DOHH2 (cell line): ENCODE measurements around the gene FKBP1A.

ENCODE experiments used
- H3F3A ChIP-seq: fragments of 200-600 bp; sonication (generic), shearing (Covaris generic); 2 replicates; pipeline ENCODE4 v1.6.0; 2016; ENCODE audit warnings: antibody characterized with exemption, mild to moderate bottlenecking; ENCODE audit not compliant: control insufficient read depth, insufficient read depth
- H3K27ac ChIP-seq: fragments of 200-600 bp; sonication (generic); 2 replicates; pipeline ENCODE4 v1.5.1; 2014; ENCODE audit warnings: low read depth, mild to moderate bottlenecking, low read length, moderate library complexity
- H3K27me3 ChIP-seq: fragments of 200-600 bp; sonication (generic); 2 replicates; pipeline ENCODE4 v1.6.1; 2014; ENCODE audit warnings: mild to moderate bottlenecking, low read length, mixed read lengths; ENCODE audit not compliant: control insufficient read depth
- H3K36me3 ChIP-seq: fragments of 200-600 bp; sonication (generic); 2 replicates; pipeline ENCODE4 v1.6.1; 2014; ENCODE audit warnings: mild to moderate bottlenecking, low read length, moderate library complexity, mixed read lengths; ENCODE audit not compliant: control insufficient read depth
- H3K4me1 ChIP-seq: fragments of 200-600 bp; sonication (generic); 2 replicates; pipeline ENCODE4 v1.6.1; 2014; ENCODE audit warnings: mild to moderate bottlenecking, low read length, mixed read lengths; ENCODE audit not compliant: control insufficient read depth
- H3K4me2 ChIP-seq: fragments of 200-600 bp; sonication (generic); 2 replicates; pipeline ENCODE4 v1.6.0; 2014; ENCODE audit warnings: mild to moderate bottlenecking, low read length, moderate library complexity
- H3K4me3 ChIP-seq: fragments of 200-600 bp; sonication (generic); 2 replicates; pipeline ENCODE4 v1.5.1; 2014; ENCODE audit warnings: mild to moderate bottlenecking, low read length, mixed read lengths
- H3K79me2 ChIP-seq: fragments of 200-600 bp; sonication (generic); 2 replicates; pipeline ENCODE4 v1.6.1; 2014; ENCODE audit warnings: mild to moderate bottlenecking, low read length, mixed read lengths; ENCODE audit not compliant: control insufficient read depth
- H3K9me2 ChIP-seq: fragments of 200-600 bp; sonication (generic); replicated peaks from 2 replicates; pipeline ENCODE4 v1.6.1; 2014; ENCODE audit warnings: mild to moderate bottlenecking, low read length, mixed read lengths; ENCODE audit not compliant: control insufficient read depth
- H3K9me3 ChIP-seq: fragments of 200-600 bp; sonication (generic); 2 replicates; pipeline ENCODE4 v1.6.1; 2014; ENCODE audit warnings: antibody characterized with exemption, low read length, mixed read lengths; ENCODE audit not compliant: control insufficient read depth, insufficient read depth
- H4K20me1 ChIP-seq: fragments of 200-600 bp; sonication (generic); 2 replicates; pipeline ENCODE4 v1.6.0; 2014; ENCODE audit warnings: low read depth, mild to moderate bottlenecking, antibody characterized with exemption, low read length, moderate library complexity; ENCODE audit not compliant: control insufficient read depth, insufficient read depth
- EZH2phosphoT487 ChIP-seq: fragments of 200-600 bp; sonication (generic); IDR thresholded peaks from 2 replicates; pipeline ENCODE4 v1.6.1; 2017; ENCODE audit warnings: borderline replicate concordance, mild to moderate bottlenecking, antibody characterized with exemption, low read length, moderate library complexity, mixed read lengths
- TF ChIP-seq, protein P1 (sequence below): fragments of 200-600 bp; sonication (generic); IDR thresholded peaks from one replicate; pipeline ENCODE4 v1.5.1; 2014; ENCODE audit warnings: antibody characterized with exemption, mild to moderate bottlenecking, low read depth, low read length; ENCODE audit not compliant: poor library complexity, severe bottlenecking

The FKBP1A gene

DNA sequence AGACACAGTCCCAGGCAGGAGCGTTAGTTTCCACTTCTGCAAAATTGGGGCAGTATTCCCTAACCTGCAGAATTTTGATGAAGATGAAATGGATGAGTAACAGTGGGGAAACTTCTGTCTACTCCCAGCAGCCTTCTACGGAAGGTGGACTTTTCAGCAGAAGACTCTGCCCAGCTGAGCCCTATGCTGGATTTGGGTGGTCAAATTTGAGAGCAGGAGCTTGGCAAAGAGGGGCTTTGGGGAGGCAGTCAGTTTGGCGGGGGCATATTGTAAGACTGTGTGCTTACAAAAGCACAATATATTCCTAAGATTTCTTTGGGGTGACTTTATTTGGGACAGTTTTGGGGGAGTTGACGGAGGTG, 58.5 kb downstream of the FKBP1A start:
- no peaks in the 10 kb centered on the region for H3K9me3 ChIP-seq
- H4K20me1 ChIP-seq: no peaks in the 10 kb centered on the region
- TF ChIP-seq EZH2phosphoT487: no peak
- TF ChIP-seq, protein P1, sequence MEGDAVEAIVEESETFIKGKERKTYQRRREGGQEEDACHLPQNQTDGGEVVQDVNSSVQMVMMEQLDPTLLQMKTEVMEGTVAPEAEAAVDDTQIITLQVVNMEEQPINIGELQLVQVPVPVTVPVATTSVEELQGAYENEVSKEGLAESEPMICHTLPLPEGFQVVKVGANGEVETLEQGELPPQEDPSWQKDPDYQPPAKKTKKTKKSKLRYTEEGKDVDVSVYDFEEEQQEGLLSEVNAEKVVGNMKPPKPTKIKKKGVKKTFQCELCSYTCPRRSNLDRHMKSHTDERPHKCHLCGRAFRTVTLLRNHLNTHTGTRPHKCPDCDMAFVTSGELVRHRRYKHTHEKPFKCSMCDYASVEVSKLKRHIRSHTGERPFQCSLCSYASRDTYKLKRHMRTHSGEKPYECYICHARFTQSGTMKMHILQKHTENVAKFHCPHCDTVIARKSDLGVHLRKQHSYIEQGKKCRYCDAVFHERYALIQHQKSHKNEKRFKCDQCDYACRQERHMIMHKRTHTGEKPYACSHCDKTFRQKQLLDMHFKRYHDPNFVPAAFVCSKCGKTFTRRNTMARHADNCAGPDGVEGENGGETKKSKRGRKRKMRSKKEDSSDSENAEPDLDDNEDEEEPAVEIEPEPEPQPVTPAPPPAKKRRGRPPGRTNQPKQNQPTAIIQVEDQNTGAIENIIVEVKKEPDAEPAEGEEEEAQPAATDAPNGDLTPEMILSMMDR: no peak
- no peaks in the 10 kb centered on the region for H3F3A ChIP-seq
- H3K4me3 ChIP-seq: no peak overlapping the region
- peaks cover 14% of the 10 kb centered on the region for H3K4me1 ChIP-seq
- H3K79me2 ChIP-seq: peaks cover 35% of the 10 kb centered on the region
- H3K9me2 ChIP-seq: no peaks in the 10 kb centered on the region
- no peak overlapping the region for H3K4me2 ChIP-seq
- peaks cover 23% of the 10 kb centered on the region for H3K36me3 ChIP-seq
- no peaks in the 10 kb centered on the region for H3K27me3 ChIP-seq
- H3K27ac ChIP-seq: no peak overlapping the region

DNA sequence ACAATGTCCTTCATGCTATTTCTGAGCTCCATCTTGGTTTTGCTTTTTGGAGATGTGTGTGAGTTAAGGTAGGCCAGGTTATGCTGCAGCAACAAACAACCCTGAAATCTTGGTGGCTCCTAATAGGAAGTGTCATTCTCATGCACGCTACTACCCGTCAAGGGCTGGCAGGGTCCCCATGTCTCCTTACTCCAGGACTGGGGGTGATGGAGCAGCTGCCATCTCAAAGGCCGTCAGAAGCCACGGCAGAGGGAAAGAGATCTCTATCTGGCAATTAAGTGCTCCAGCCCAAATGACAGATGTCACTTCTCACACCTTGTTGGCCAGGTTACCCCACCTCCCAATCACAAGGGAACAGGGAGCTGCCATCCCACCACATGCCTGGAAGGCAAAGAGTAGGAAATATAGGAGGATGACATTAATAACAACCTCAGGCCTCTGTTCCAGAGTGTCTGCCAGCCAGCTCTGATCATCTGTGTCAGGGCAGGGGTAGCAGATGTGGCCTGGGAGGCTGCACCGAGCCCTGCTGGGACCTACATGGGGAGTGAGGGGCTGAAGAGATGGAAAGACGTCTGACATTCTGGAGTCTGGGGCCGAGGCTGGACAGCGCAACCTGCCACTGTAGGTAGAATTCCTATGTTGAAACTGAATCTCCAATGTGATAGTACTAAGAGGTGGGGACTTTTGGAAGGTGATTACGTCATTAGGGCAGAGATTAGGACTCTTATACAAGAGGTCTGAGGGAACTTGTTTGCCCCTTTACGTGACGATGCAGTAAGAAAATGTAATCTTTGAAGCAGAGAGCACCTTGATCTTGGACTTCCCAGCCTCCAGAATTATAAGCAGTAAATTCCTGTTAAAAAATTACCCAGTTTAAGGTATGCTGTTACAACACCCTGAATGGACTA, 59.1 kb downstream of the FKBP1A start:
- no peak overlapping the region for H3K4me3 ChIP-seq
- TF ChIP-seq EZH2phosphoT487: no peak
- TF ChIP-seq, protein P1: no peak
- H3K27me3 ChIP-seq: no peaks in the 10 kb centered on the region
- H3K9me2 ChIP-seq: no peaks in the 10 kb centered on the region
- peaks cover 20% of the 10 kb centered on the region for H3K4me1 ChIP-seq
- H3K27ac ChIP-seq: no peak overlapping the region
- H3F3A ChIP-seq: no peaks in the 10 kb centered on the region
- H4K20me1 ChIP-seq: no peaks in the 10 kb centered on the region
- peaks cover 41% of the 10 kb centered on the region for H3K79me2 ChIP-seq
- peaks cover 27% of the 10 kb centered on the region for H3K36me3 ChIP-seq
- H3K9me3 ChIP-seq: no peaks in the 10 kb centered on the region
- H3K4me2 ChIP-seq: no peak overlapping the region

DNA sequence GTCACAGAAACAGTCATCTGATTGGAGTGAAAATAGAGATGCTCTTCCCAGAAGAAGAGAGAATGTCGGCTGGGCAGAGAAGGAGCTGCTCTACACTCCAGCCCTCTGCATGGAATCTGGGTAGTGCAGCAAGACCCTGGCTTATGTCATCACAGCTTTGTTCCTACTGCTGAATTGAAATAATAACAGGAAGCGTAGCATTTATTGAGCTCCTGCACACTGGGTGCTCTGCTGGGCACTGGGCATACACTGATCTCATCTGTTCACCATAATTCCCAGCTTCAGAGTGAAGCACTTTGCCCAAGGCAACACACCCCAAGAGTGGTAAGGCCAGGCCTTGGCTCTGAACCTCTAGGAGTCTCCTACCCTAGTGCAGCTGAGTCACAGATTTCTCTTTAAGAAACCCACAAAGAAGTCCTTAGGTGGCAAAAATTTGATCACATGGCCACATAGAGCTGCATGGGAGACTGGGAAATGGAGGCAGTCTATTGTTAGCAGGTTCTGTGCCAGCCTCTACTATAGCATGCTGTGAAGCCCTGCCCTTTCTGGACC, 60.0 kb downstream of the FKBP1A start:
- H3K9me3 ChIP-seq: no peaks in the 10 kb centered on the region
- no peaks in the 10 kb centered on the region for H3K27me3 ChIP-seq
- H3K79me2 ChIP-seq: peaks cover 50% of the 10 kb centered on the region
- H3K36me3 ChIP-seq: peaks cover 31% of the 10 kb centered on the region
- TF ChIP-seq, protein P1: no peak
- no peak for TF ChIP-seq EZH2phosphoT487
- H3K4me1 ChIP-seq: peaks cover 27% of the 10 kb centered on the region
- no peak overlapping the region for H3K4me2 ChIP-seq
- no peak overlapping the region for H3K4me3 ChIP-seq
- H3F3A ChIP-seq: no peaks in the 10 kb centered on the region
- no peak overlapping the region for H3K27ac ChIP-seq
- no peaks in the 10 kb centered on the region for H4K20me1 ChIP-seq
- no peaks in the 10 kb centered on the region for H3K9me2 ChIP-seq
